ENCODE data around the gene MAPK4.
"Not testable (repeated sequence)": the region's sequence is repeated elsewhere in the genome, so short reads cannot be mapped to it uniquely, and the experiment has no call there.

The MAPK4 gene

DNA sequence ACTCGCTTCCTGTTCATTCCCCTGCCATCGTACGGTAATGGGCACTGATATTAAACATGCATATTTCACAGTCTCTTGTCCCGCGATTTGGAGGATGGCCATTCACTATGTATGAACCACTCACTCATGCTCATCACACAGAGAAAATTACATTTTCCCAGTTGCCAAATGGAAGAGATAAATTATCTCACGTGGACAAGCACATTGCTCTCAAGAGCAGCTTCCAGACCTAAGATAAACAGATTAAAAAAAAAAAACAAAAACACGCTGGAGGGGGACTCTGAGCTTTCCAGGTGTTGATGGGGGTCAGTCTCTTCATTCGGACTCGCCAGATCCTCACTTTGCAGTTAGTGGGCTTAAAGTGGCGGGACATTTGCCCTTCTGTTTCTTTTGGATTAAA, 1.7 kb upstream of the MAPK4 start:
- Histone ChIP-seq H3K4me1 (ENCODE audit: control insufficient read depth, insufficient read depth, low read length) (peaks cover 6% of the 10 kb centered on the region), H3K27me3 (ENCODE audit: control insufficient read depth, insufficient read depth, low read length) (peaks cover 70% of the 10 kb centered on the region), H3K9me3 (ENCODE audit: control insufficient read depth, insufficient read depth, low read length) (no peaks in the 10 kb centered on the region), H3K36me3 (ENCODE audit: control insufficient read depth, insufficient read depth, low read length) (no peaks in the 10 kb centered on the region), H3K9ac (ENCODE audit: low read depth, low read length) (no peak overlapping the region), H3K4me3 (ENCODE audit: low read depth, low read length) (no peak overlapping the region)

DNA sequence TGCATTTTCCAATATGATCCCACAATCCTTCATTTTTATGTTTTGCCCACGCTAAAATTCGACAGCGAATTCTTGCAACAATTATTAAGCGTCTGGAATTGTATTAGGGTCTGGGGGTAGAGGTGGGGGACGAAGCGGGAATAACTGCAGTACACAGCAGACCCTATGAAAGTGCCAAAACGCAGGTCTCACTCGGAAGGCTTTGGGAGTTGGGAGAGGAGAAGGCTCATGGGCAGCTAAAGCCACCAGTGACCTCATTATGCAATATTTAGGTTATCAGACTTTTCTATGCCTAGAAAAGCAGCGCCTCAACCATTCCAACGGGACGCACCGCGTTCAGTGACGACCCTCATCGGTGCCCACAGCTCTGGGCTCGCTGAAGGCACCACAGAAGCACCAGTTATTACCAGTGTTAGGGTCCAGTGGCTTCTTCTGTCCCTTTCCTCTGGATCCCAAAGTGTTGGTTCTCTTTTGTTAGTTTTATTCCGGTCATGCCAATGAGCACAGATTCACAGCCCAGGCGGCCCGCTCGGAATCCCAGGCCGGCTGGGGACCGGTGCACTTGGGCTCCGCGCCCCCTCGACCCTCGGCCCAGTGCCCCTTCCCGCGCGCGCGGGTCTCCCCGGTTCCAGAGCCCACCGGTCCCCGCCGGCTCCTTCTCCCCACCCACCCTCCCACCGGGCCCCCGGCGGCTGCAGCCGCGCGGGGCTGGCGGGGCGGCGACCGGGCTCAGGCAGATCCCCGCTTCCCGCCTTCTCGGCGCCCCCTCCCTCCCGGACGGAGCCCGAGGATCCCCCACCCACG, 737 bp upstream of the MAPK4 start:
- Histone ChIP-seq H3K9ac (ENCODE audit: low read depth, low read length) (no peak overlapping the region), H3K27me3 (ENCODE audit: control insufficient read depth, insufficient read depth, low read length) (peaks cover 76% of the 10 kb centered on the region), H3K4me3 (ENCODE audit: low read depth, low read length) (peak overlapping the region; percentile 55), H3K9me3 (ENCODE audit: control insufficient read depth, insufficient read depth, low read length) (no peaks in the 10 kb centered on the region), H3K36me3 (ENCODE audit: control insufficient read depth, insufficient read depth, low read length) (no peaks in the 10 kb centered on the region), H3K4me1 (ENCODE audit: control insufficient read depth, insufficient read depth, low read length) (peaks cover 6% of the 10 kb centered on the region)

DNA sequence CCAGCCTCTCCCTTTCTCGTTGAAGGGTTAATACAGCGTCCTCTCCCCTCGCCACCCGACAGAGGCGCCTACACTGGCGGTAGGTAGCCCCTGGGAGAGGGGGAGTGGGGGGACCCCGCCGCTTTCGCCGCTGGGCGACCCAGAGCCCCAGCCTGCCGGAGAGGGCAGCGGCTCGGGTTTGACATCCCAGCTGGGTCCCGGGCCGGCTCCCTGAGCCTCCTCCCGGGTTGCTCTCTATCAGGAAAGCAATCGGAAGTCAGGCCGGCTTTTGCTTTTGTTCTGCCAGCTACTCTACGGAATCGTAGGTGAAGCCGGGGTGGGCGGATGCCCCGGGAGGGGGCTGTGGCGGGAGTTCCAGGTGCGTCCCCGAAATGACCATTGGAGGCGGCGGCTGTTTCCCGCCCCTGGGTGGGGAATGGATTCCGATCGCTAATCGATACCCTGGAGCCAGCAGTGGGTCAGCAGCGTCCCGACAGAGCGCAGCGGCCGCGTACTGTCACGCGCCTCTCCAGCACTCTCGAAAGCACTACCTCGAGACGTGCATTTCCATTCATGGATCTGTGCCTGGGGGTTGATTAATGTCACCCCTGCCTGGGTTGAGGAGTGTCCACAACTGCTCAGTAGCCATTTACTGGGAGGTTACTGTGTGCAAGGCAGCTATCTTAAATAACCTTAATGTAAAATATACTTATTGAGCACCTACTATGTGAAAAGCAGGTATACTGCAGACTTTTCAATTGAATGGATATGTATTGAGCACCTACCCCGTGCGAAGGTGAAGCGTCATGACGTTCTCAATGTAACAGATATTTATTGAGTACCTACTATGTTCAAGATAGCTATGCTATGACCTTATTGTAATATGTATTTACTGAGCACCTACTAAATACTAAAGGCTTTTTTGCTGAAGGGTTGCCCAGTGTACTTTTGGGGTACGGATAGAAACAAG, 1.1 kb downstream of the MAPK4 start:
- Histone ChIP-seq H3K9ac (ENCODE audit: low read depth, low read length) (no peak overlapping the region), H3K27me3 (ENCODE audit: control insufficient read depth, insufficient read depth, low read length) (peaks cover 75% of the 10 kb centered on the region), H3K9me3 (ENCODE audit: control insufficient read depth, insufficient read depth, low read length) (no peaks in the 10 kb centered on the region), H3K36me3 (ENCODE audit: control insufficient read depth, insufficient read depth, low read length) (no peaks in the 10 kb centered on the region), H3K4me1 (ENCODE audit: control insufficient read depth, insufficient read depth, low read length) (peaks cover 6% of the 10 kb centered on the region), H3K4me3 (ENCODE audit: low read depth, low read length) (peak overlapping the region; percentile 72)

DNA sequence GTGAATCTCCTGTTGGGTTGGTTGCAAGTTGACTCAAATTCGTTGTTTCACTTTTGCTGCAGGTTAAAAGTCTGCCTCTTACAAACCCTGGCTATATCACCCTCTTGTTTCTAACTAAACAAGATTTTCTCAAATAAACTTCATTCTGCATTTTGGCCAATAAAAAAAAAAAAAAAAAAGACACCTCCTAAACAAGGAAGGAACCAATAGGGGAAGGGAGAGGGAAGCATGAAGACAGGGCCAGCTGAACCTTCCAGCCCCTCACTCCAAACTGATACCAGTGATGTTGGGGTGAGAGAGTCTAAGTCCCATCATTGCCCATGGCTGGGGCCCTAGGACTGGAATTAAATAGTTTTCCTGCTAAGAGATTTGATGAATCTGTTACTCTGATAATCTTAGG, 2.4 kb downstream of the MAPK4 start:
- H3K4me3 ChIP-seq (ENCODE audit: low read depth, low read length); H3K36me3 ChIP-seq (ENCODE audit: control insufficient read depth, insufficient read depth, low read length); H3K4me1 ChIP-seq (ENCODE audit: control insufficient read depth, insufficient read depth, low read length); H3K9me3 ChIP-seq (ENCODE audit: control insufficient read depth, insufficient read depth, low read length); H3K9ac ChIP-seq (ENCODE audit: low read depth, low read length): not testable (repeated sequence)
- H3K27me3 ChIP-seq (ENCODE audit: control insufficient read depth, insufficient read depth, low read length): peaks cover 66% of the 10 kb centered on the region

DNA sequence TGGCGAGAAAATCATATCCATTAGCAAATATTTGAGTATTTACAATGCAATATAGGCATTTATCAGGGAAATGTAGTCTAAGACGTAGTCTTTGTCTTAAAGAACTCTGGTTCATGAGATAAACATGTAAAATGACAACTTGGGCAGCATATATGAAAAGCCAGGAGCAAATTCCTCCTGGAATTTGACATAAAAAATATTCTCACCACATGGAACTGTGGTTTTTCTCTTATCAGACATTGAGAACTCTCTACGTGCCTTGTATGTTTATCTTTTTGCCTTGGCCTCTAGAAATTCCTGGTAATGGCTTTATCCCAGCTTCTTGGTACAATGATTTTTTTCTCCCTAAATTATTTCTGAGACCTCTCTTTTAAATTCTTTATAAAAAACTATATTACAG, 2.8 kb downstream of the MAPK4 start:
- no peak overlapping the region for H3K4me3 ChIP-seq (ENCODE audit: low read depth, low read length)
- H3K36me3 ChIP-seq (ENCODE audit: control insufficient read depth, insufficient read depth, low read length): no peaks in the 10 kb centered on the region
- H3K9ac ChIP-seq (ENCODE audit: low read depth, low read length): no peak overlapping the region
- peaks cover 61% of the 10 kb centered on the region for H3K27me3 ChIP-seq (ENCODE audit: control insufficient read depth, insufficient read depth, low read length)
- no peaks in the 10 kb centered on the region for H3K9me3 ChIP-seq (ENCODE audit: control insufficient read depth, insufficient read depth, low read length)
- peaks cover 6% of the 10 kb centered on the region for H3K4me1 ChIP-seq (ENCODE audit: control insufficient read depth, insufficient read depth, low read length)

DNA sequence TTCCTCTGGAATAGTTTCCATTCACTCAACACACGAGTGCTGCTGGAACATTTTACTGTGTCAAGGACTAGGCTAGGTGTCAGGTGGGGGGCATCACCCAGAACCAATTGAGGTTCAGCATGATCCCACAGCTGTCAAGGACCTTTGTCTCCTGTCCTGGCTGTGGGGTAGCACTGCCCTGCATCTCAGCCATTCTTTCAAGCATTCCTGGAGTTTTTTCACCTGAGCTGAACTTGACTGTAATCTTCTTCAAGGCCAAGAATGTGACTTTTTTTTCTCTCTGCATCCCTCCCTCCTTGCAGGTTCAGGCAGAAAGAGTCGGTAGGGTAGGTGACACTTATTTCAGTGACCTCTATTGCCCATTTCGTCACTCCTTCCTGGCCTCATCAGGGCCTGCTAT, 3.5 kb downstream of the MAPK4 start:
- H3K27me3 ChIP-seq (ENCODE audit: control insufficient read depth, insufficient read depth, low read length): peaks cover 54% of the 10 kb centered on the region
- H3K4me1 ChIP-seq (ENCODE audit: control insufficient read depth, insufficient read depth, low read length): peaks cover 6% of the 10 kb centered on the region
- no peaks in the 10 kb centered on the region for H3K9me3 ChIP-seq (ENCODE audit: control insufficient read depth, insufficient read depth, low read length)
- no peak overlapping the region for H3K9ac ChIP-seq (ENCODE audit: low read depth, low read length)
- no peaks in the 10 kb centered on the region for H3K36me3 ChIP-seq (ENCODE audit: control insufficient read depth, insufficient read depth, low read length)
- no peak overlapping the region for H3K4me3 ChIP-seq (ENCODE audit: low read depth, low read length)

DNA sequence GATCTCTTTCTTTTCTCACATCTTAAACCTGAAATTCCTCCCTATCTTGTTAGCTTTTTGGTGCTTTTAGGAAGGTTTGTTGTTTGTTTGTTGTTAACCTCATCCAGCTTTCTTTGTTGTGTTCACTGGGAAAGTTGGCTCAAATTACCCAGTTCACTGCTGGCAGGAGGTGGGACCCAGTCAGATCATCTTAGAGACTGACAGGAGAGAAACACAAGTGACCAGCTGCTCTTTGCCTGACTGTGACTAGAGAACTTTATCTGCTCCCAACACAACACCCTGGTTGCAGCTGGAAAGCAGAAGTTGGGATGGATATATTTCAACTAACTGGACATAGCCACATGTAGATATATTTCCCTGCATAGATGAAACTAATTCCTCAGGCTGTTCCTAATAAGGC, 10.0 kb downstream of the MAPK4 start:
- Histone ChIP-seq H3K9me3 (ENCODE audit: control insufficient read depth, insufficient read depth, low read length) (no peaks in the 10 kb centered on the region), H3K9ac (ENCODE audit: low read depth, low read length) (no peak overlapping the region), H3K4me1 (ENCODE audit: control insufficient read depth, insufficient read depth, low read length) (peaks cover 7% of the 10 kb centered on the region), H3K4me3 (ENCODE audit: low read depth, low read length) (no peak overlapping the region), H3K36me3 (ENCODE audit: control insufficient read depth, insufficient read depth, low read length) (no peaks in the 10 kb centered on the region), H3K27me3 (ENCODE audit: control insufficient read depth, insufficient read depth, low read length) (peaks cover 5% of the 10 kb centered on the region)

DNA sequence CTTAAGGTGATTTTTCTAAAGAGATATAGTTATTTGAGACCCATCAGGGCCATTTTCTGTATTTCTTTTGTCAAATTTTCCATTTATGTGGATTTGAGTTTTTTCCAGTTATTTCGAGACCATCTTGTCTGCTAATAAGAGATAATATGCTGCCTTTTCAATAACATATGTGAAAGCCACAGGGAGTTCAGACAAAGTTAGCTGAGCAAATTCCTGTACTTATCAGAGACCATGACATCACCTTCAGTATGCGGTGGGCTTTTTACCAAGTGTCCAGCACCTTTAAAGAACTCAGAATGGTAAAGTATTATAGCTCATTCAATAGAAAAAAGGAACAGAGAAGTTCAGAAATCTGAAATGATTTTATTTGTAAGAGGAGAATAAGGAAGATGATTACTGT, 11.7 kb downstream of the MAPK4 start:
- H3K27me3 ChIP-seq (ENCODE audit: control insufficient read depth, insufficient read depth, low read length): no peaks in the 10 kb centered on the region
- H3K4me3 ChIP-seq (ENCODE audit: low read depth, low read length): no peak overlapping the region
- H3K9me3 ChIP-seq (ENCODE audit: control insufficient read depth, insufficient read depth, low read length): no peaks in the 10 kb centered on the region
- no peak overlapping the region for H3K9ac ChIP-seq (ENCODE audit: low read depth, low read length)
- H3K4me1 ChIP-seq (ENCODE audit: control insufficient read depth, insufficient read depth, low read length): peaks cover 7% of the 10 kb centered on the region
- no peaks in the 10 kb centered on the region for H3K36me3 ChIP-seq (ENCODE audit: control insufficient read depth, insufficient read depth, low read length)

DNA sequence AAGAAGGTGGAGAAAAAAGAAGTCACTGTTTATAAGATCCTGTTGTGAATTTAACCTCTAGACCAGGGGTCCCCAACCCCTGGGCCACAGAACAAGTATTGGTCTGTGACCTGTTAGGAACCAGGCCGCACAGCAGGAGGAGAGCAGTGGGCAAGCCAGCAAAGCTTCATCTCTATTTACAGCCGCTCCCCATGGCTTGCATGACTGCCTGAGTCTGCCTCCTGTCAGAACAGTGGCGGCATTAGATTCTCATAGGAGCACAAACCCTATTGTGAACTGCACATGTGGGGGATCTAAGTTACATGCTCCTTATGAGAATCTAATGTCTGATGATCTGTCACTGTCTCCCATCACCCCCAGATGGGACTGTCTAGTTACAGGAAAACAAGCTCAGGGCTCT, 13.3 kb downstream of the MAPK4 start:
- not testable (repeated sequence) for H3K4me3 ChIP-seq (ENCODE audit: low read depth, low read length); H3K9ac ChIP-seq (ENCODE audit: low read depth, low read length); H3K27me3 ChIP-seq (ENCODE audit: control insufficient read depth, insufficient read depth, low read length); H3K4me1 ChIP-seq (ENCODE audit: control insufficient read depth, insufficient read depth, low read length); H3K9me3 ChIP-seq (ENCODE audit: control insufficient read depth, insufficient read depth, low read length); H3K36me3 ChIP-seq (ENCODE audit: control insufficient read depth, insufficient read depth, low read length)

DNA sequence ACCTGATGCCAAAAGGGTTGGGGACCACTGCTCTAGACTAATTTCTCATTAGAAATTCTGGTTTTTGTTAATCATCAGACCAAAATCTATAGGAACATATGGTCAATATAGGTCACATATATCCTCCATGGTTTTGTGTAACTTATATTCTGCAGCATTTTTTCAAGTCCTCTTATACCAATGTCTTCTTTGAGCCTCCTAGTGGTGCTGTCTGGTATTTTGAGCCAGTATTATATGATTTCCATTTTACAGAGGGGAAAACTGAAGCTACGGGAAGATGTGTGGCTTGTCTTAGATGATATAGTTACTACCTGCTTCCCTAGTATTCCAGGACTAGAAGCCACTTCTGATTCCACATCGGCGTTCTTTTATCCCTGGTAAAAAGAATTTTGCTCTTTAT, 13.8 kb downstream of the MAPK4 start:
- H3K4me3 ChIP-seq (ENCODE audit: low read depth, low read length): no peak overlapping the region
- H3K4me1 ChIP-seq (ENCODE audit: control insufficient read depth, insufficient read depth, low read length): peaks cover 7% of the 10 kb centered on the region
- no peaks in the 10 kb centered on the region for H3K27me3 ChIP-seq (ENCODE audit: control insufficient read depth, insufficient read depth, low read length)
- no peak overlapping the region for H3K9ac ChIP-seq (ENCODE audit: low read depth, low read length)
- no peaks in the 10 kb centered on the region for H3K36me3 ChIP-seq (ENCODE audit: control insufficient read depth, insufficient read depth, low read length)
- no peaks in the 10 kb centered on the region for H3K9me3 ChIP-seq (ENCODE audit: control insufficient read depth, insufficient read depth, low read length)

DNA sequence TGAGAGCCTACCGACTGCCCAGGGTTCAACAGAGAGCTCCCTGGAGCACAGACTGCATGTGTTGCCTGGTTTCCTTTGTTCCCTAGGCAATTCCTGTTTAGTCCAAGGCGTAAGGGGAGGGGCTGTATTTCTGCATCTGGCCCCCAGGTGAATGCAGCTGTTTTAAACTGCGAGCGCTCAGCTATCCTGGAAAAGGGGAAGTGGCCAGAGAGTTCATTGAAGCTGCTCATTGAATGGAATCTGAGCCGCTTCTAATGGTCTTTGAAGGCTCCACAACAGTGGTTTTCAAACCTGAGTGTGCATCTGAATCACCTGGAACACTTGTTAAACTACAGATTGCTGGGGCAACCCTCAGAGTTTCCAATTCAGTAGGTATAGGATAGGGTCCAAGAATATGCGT, 18.1 kb downstream of the MAPK4 start:
- no peak overlapping the region for H3K4me3 ChIP-seq (ENCODE audit: low read depth, low read length)
- H3K4me1 ChIP-seq (ENCODE audit: control insufficient read depth, insufficient read depth, low read length): peaks cover 3% of the 10 kb centered on the region
- H3K9ac ChIP-seq (ENCODE audit: low read depth, low read length): no peak overlapping the region
- no peaks in the 10 kb centered on the region for H3K36me3 ChIP-seq (ENCODE audit: control insufficient read depth, insufficient read depth, low read length)
- H3K9me3 ChIP-seq (ENCODE audit: control insufficient read depth, insufficient read depth, low read length): no peaks in the 10 kb centered on the region
- peaks cover 12% of the 10 kb centered on the region for H3K27me3 ChIP-seq (ENCODE audit: control insufficient read depth, insufficient read depth, low read length)

DNA sequence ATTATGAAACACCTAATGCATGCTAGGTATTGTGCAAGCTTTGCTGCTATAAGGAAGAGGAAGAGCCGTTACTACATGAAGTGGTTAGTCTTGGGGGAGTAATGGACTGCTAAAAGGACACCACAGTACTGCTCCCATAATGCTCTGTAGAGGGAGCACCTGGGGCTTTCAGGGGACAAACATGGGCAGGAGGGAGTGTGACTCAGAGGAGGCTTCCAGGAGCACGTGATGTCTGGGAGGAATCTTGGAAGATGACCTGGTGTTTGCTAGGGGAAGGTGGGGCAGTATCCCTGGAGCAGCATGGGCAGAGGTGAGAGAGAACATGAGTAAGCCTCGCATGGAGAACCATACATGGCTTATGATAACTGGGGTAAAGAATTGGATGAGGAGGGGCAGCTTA, 18.8 kb downstream of the MAPK4 start:
- Histone ChIP-seq H3K27me3 (ENCODE audit: control insufficient read depth, insufficient read depth, low read length) (peaks cover 13% of the 10 kb centered on the region), H3K9ac (ENCODE audit: low read depth, low read length) (no peak overlapping the region), H3K9me3 (ENCODE audit: control insufficient read depth, insufficient read depth, low read length) (no peaks in the 10 kb centered on the region), H3K4me3 (ENCODE audit: low read depth, low read length) (no peak overlapping the region), H3K4me1 (ENCODE audit: control insufficient read depth, insufficient read depth, low read length) (peaks cover 3% of the 10 kb centered on the region), H3K36me3 (ENCODE audit: control insufficient read depth, insufficient read depth, low read length) (no peaks in the 10 kb centered on the region)
